Measurements from ENCODE around the gene HACD2.

HACD2 gene

GRCh38 chr3:123511084-123511483 is 73.8 kb downstream of the HACD2 start:
- DNase-seq (ENCODE audit: extremely low read depth, low read depth) = no peak
- TF ChIP-seq, protein P1, sequence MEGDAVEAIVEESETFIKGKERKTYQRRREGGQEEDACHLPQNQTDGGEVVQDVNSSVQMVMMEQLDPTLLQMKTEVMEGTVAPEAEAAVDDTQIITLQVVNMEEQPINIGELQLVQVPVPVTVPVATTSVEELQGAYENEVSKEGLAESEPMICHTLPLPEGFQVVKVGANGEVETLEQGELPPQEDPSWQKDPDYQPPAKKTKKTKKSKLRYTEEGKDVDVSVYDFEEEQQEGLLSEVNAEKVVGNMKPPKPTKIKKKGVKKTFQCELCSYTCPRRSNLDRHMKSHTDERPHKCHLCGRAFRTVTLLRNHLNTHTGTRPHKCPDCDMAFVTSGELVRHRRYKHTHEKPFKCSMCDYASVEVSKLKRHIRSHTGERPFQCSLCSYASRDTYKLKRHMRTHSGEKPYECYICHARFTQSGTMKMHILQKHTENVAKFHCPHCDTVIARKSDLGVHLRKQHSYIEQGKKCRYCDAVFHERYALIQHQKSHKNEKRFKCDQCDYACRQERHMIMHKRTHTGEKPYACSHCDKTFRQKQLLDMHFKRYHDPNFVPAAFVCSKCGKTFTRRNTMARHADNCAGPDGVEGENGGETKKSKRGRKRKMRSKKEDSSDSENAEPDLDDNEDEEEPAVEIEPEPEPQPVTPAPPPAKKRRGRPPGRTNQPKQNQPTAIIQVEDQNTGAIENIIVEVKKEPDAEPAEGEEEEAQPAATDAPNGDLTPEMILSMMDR (IDR thresholded peaks at IDR 0.05; ENCODE audit: low read depth, low read length) = no peak

GRCh38 chr3:123508178-123508577 is 76.7 kb downstream of the HACD2 start:
- no peak for DNase-seq (ENCODE audit: extremely low read depth, low read depth)
- TF ChIP-seq, protein P1 (IDR thresholded peaks at IDR 0.05; ENCODE audit: low read depth, low read length) = no peak

DNA sequence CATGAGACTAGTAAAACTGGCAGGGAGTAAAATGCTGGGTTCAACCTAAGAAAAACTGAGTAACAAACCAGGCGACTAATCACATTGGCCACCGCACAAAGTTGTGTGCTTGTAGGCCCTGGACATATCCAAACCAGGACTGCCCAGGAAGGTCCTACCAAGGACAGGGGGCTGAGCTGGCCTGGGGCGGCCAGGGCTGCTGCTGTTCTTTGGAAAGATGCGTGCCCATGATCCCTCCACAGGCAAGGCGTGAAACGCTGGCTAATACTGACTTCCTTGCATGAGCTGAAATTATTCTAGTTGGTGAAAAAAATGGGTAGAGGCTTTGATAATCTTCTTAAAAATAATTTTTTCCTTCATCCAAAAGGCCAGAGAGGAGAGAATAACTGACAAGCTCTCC is 79.0 kb downstream of the HACD2 start:
- no peak for DNase-seq (ENCODE audit: extremely low read depth, low read depth)
- TF ChIP-seq, protein P1 (IDR thresholded peaks at IDR 0.05; ENCODE audit: low read depth, low read length) = no peak

- TF ChIP-seq, protein P1 (IDR thresholded peaks at IDR 0.05; ENCODE audit: low read depth, low read length) = no peak
- DNase-seq (ENCODE audit: extremely low read depth, low read depth) = no peak
Measured at GRCh38 chr3:123503203-123503602, 81.7 kb downstream of the HACD2 start.

- TF ChIP-seq, protein P1 (IDR thresholded peaks at IDR 0.05; ENCODE audit: low read depth, low read length) = no peak
- DNase-seq (ENCODE audit: extremely low read depth, low read depth) = peak; percentile 18
Measured at GRCh38 chr3:123499322-123499721, 85.5 kb downstream of the HACD2 start.

GRCh38 chr3:123498761-123499160 is 86.1 kb downstream of the HACD2 start:
- TF ChIP-seq, protein P1 (IDR thresholded peaks at IDR 0.05; ENCODE audit: low read depth, low read length) = no peak
- no peak for DNase-seq (ENCODE audit: extremely low read depth, low read depth)

- DNase-seq (ENCODE audit: extremely low read depth, low read depth) = no peak
- TF ChIP-seq, protein P1 (IDR thresholded peaks at IDR 0.05; ENCODE audit: low read depth, low read length) = no peak
Measured at GRCh38 chr3:123493912-123494311, 90.9 kb downstream of the HACD2 start.

Data from AG09319 (cell line).